Measurements from ENCODE around the gene RNF212.

RNF212 gene

GRCh38 chr4:1031956-1032795 lies 81.2 kb downstream of the RNF212 start:
- Histone ChIP-seq H4K20me1 (ENCODE audit: insufficient read depth) (no peaks in the 10 kb centered on the region), H3K27me3 (ENCODE audit: insufficient read depth, low read depth) (peaks cover 4% of the 10 kb centered on the region; the same call in 1 of the 2 replicates), H3K36me3 (ENCODE audit: insufficient read depth) (no peaks in the 10 kb centered on the region), H2AFZ (ENCODE audit: low read depth) (no peak overlapping the region), H3K79me2 (ENCODE audit: insufficient read depth, low read depth) (no peaks in the 10 kb centered on the region), H3K27ac (no peak overlapping the region), H3K4me1 (ENCODE audit: low read depth, poor library complexity, severe bottlenecking) (no peaks in the 10 kb centered on the region), H3K4me2 (no peak overlapping the region), H3K9ac (no peak overlapping the region), H3K4me3 (IDR thresholded peaks at IDR 0.05; ENCODE audit: insufficient read depth, low read depth, low read length) (no peak overlapping the region)
- no peak for TF ChIP-seq CTCF (conservative IDR thresholded peaks at IDR 0.05; ENCODE audit: low read depth, low read length)

- Histone ChIP-seq H3K27me3 (ENCODE audit: insufficient read depth, low read depth) (peaks cover 4% of the 10 kb centered on the region; the same call in 1 of the 2 replicates), H2AFZ (ENCODE audit: low read depth) (no peak overlapping the region), H3K4me2 (no peak overlapping the region), H3K27ac (no peak overlapping the region), H4K20me1 (ENCODE audit: insufficient read depth) (no peaks in the 10 kb centered on the region), H3K4me1 (ENCODE audit: low read depth, poor library complexity, severe bottlenecking) (no peaks in the 10 kb centered on the region), H3K79me2 (ENCODE audit: insufficient read depth, low read depth) (no peaks in the 10 kb centered on the region), H3K4me3 (IDR thresholded peaks at IDR 0.05; ENCODE audit: insufficient read depth, low read depth, low read length) (no peak overlapping the region), H3K36me3 (ENCODE audit: insufficient read depth) (no peaks in the 10 kb centered on the region), H3K9ac (no peak overlapping the region)
- TF ChIP-seq CTCF (conservative IDR thresholded peaks at IDR 0.05; ENCODE audit: low read depth, low read length), result no peak
These were observed 82.0 kb downstream of the RNF212 start for GRCh38 chr4:1031346-1031745.

- no peak overlapping the region for H2AFZ ChIP-seq (ENCODE audit: low read depth)
- H3K36me3 ChIP-seq (ENCODE audit: insufficient read depth), result no peaks in the 10 kb centered on the region
- H3K79me2 ChIP-seq (ENCODE audit: insufficient read depth, low read depth), result no peaks in the 10 kb centered on the region
- H3K4me3 ChIP-seq (IDR thresholded peaks at IDR 0.05; ENCODE audit: insufficient read depth, low read depth, low read length), result no peak overlapping the region
- no peak overlapping the region for H3K4me2 ChIP-seq
- no peak overlapping the region for H3K27ac ChIP-seq
- TF ChIP-seq CTCF (conservative IDR thresholded peaks at IDR 0.05; ENCODE audit: low read depth, low read length), result no peak
- peaks cover 4% of the 10 kb centered on the region; the same call in 1 of the 2 replicates for H3K27me3 ChIP-seq (ENCODE audit: insufficient read depth, low read depth)
- H3K4me1 ChIP-seq (ENCODE audit: low read depth, poor library complexity, severe bottlenecking), result no peaks in the 10 kb centered on the region
- H3K9ac ChIP-seq, result no peak overlapping the region
- H4K20me1 ChIP-seq (ENCODE audit: insufficient read depth), result no peaks in the 10 kb centered on the region
These were observed 82.8 kb downstream of the RNF212 start for GRCh38 chr4:1030559-1030958.

GRCh38 chr4:1030031-1030430 lies 83.3 kb downstream of the RNF212 start:
- Histone ChIP-seq H3K4me1 (ENCODE audit: low read depth, poor library complexity, severe bottlenecking) (no peaks in the 10 kb centered on the region), H3K4me2 (no peak overlapping the region), H4K20me1 (ENCODE audit: insufficient read depth) (no peaks in the 10 kb centered on the region), H3K36me3 (ENCODE audit: insufficient read depth) (no peaks in the 10 kb centered on the region), H3K27ac (no peak overlapping the region), H3K9ac (no peak overlapping the region), H2AFZ (ENCODE audit: low read depth) (no peak overlapping the region), H3K79me2 (ENCODE audit: insufficient read depth, low read depth) (no peaks in the 10 kb centered on the region), H3K27me3 (ENCODE audit: insufficient read depth, low read depth) (peaks cover 4% of the 10 kb centered on the region; the same call in 1 of the 2 replicates), H3K4me3 (IDR thresholded peaks at IDR 0.05; ENCODE audit: insufficient read depth, low read depth, low read length) (no peak overlapping the region)
- TF ChIP-seq CTCF (conservative IDR thresholded peaks at IDR 0.05; ENCODE audit: low read depth, low read length), result no peak

All from KMS-11 (cell line).